GM18909 (cell line): Measurements from ENCODE around the gene ALG6.
"Not testable (repeated sequence)": the region's sequence is repeated elsewhere in the genome, so short reads cannot be mapped to it uniquely, and the experiment has no call there.

Experiments used
- ATAC-seq: cut with Tn5 transposase; IDR thresholded peaks from one replicate; pipeline ENCODE4 v1.9.1; 2021; ENCODE audit warnings: mild to moderate bottlenecking; ENCODE audit not compliant: unreplicated experiment, poor library complexity

Gene ALG6

DNA sequence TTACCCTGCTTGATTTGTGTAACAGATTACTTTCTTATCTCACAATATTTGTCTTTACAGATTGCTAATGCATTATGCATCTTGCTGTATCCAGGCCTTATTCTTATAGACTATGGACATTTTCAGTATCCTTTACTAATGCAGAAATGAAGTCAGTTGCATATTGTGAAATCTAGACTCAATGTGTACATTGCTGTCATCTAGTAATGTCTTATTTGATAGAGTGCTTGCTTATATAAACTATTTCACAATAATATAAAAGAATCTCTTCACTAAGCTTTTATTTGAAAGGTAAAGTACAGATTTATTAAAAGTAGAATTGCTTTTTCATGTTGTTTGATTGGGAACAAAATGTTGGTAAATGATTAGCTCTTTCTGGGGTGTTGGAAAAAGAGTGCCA lies 39.6 kb downstream of the ALG6 start:
- no peak for ATAC-seq

DNA sequence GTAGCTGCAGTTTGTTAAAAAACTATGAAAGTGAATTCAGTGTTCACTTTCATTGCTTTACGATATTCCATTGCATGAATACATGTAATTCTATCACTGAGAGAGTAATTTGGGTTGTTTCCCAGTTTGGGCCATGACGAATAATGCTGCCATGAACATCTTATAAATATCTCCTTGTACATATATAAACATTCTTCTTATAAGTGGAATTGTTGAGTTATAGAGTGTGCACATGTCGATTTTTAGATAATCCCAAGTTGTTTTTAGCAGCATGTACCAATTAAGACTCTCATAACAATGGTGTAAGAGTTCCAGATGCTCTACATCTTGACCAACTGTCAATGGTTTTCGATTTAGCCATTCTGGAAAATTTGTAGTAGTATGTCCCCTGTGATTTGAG lies 40.9 kb downstream of the ALG6 start:
- no peak for ATAC-seq

DNA sequence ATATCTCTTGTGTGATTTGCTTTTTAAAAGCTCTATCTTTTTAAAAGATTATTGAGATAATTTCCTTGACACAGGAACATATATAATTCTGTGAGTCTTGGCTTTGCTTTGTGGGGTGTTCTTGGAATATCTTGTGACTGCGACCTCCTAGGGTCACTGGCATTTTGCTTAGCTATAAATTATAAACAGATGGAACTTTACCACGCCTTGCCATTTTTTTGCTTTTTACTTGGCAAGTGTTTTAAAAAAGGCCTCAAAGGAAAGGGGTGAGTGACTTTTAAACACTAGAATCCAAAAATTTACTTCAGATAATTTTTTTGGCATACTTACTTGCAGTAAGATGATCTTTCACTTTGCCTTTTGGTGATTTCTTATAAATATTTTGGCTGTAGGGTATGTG lies 43.6 kb downstream of the ALG6 start:
- no peak for ATAC-seq

DNA sequence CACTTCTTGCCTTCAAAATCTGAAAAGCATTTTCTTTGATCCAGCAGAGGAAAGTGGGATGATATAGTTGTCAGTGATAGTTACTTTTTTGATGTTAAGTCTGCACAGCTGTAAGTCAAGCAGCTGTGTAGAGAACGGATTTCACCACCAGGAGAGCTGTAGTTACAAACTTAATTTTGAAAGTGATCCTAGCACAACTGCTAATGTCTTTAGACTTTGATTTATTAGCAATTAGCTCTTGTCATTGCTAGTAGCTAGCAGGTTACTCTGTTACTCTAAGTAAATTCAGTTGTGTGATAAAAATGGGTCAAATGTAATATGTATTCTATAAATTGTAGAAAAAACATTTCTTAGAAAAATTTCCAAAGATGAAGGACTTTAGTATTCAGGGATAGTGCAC lies 46.0 kb downstream of the ALG6 start:
- ATAC-seq: no peak

DNA sequence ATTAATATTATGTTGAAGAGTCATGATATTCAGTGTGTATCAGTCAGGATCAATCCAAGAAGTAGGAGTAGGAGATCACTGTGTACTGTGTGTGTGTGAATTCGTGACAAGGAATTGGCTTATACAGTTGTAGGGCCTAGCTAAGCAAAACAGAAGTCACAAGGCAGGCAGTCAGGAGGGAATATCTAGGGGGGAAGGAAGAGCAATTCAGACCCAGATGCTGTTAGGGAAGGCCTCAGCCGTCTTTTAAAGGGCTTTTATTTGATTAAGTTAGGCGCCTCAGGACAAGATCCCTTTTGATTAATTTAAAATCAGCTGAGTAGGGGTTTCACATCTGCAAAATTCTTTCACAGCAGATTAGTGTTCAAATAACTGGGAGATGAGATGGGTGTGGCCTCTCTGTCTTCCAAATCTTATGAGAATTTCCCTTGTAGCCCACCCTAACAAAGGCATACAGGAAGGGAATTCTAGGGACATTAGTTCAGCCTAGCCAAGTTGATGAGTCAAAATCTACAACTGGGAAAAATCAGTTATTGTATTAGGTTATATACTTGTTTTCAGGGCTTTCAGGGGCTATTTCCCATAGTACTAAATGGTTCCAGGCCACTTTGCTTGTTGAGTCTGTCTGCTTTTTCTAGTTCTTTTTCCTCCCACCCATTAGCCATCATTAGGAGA lies 47.4 kb downstream of the ALG6 start:
- no peak for ATAC-seq

DNA sequence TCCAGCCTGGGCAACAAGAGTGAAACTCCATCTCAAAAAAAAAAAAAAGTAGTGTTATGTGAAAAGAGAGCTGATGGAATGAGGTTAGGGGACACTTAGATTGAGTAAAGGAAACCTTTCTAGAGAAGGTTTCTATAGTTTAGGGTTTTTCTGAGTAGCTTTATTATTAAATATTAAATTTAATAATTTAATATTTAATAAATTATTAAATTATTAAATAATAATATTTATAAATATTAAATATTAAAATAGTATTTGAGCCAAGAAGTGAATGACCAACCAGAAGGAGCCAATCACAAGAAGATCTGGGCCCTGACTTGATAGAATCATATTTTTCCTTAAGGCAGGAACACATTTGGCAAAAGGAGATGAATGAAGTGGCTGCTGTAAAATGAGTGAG lies 50.7 kb downstream of the ALG6 start:
- no peak for ATAC-seq

DNA sequence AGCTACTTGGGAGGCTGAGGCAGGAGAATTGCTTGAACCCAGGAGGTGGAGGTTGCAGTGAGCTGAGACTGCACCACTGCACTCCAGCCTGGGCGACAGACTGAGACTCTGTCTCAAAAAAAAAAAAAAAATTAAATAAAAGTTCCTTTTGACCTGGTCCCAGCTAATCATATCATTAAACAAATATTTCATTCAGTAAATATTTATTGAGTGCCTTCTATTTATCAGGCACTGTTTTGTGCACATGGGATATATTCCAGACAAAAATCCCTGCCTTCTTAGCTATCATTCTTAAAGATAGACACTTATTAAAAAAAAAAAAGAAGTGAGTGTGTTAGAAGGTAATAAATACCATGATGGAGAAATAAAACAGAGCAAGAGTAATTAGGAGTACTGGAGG lies 53.3 kb downstream of the ALG6 start:
- ATAC-seq: not testable (repeated sequence)

DNA sequence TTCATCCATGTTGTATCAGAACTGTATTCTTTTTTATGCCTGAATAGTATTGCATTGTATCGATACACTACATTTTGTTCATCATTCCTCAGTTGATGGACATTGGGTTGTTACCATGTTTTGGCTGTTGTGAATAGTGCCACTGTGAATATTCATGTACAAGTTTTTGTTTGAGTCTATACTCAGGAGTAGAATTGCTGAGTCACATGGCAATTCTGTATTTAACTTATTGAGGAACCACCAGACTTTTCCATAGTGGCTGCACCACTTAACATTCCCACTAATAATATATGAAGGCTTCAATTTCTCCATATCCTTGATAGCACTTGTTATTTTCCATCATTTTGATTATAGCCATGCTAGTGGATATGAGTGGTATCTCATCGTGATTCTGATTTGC lies 56.2 kb downstream of the ALG6 start:
- no peak for ATAC-seq

DNA sequence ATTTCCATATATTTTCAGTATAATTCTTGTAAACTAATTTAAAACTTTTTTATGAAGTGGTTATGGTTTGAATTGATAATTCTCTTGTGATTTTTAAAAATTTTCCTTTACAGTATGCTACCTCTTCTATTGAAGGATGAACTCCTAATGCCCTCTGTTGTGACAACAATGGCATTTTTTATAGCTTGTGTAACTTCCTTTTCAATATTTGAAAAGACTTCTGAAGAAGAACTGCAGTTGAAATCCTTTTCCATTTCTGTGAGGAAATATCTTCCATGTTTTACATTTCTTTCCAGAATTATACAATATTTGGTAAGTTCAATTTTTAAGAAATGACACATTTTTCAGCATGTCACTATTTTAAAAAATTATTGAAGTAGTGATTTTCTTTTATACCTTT lies 61.4 kb downstream of the ALG6 start:
- ATAC-seq: no peak

DNA sequence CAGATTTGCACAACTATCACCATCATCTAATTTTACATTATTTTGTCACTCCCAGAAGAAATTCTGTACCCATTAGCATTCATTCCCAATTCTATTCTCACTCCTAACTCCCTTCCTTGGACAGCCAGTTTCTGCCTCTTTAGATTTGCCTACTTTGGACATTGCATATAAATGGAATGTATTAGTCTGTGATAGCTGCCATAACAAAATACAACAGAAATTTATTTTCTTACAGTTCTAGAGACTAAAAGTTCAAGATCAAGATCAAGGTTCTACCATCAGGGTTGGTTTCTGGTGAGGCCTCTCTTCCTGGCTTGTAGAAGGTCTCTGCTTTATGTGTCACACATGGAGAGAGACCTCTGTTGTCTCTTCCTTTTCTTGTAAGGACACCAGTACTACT lies 61.9 kb downstream of the ALG6 start:
- no peak for ATAC-seq

DNA sequence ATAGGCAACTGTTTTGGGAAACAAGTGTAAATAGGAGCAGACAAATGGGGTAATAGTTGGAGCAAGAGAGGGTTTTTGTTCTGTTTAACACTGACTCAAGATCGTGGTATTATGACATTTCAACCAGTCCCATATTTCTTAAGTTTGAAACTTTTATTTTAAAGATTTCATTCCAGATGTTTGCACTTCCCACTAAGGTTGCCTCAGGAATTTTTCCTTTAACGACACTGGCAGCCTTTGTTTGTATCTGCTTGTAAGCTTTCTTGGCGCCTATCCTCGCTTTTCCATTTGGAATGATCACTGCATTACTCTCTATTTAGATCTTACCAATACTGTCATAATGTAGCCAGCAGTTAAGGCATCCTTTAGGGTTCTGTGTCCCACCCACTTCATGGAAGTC lies 67.7 kb downstream of the ALG6 start:
- no peak for ATAC-seq

DNA sequence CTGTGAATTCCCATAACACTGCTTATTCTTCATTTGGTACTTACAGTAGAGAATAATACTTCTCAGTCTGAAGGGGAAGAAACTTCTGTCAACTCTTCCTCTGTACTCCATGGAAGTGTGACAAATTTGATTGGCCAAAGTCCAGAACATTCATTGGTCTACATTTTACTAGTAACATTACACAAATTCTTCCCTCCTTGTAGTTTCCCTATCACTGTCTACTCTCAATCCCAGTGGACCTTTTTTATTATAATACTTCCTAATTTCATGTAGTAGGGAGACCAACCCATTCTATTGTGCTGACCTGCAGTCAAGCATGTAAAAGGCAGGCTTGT lies 74.7 kb downstream of the ALG6 start:
- ATAC-seq: no peak

DNA sequence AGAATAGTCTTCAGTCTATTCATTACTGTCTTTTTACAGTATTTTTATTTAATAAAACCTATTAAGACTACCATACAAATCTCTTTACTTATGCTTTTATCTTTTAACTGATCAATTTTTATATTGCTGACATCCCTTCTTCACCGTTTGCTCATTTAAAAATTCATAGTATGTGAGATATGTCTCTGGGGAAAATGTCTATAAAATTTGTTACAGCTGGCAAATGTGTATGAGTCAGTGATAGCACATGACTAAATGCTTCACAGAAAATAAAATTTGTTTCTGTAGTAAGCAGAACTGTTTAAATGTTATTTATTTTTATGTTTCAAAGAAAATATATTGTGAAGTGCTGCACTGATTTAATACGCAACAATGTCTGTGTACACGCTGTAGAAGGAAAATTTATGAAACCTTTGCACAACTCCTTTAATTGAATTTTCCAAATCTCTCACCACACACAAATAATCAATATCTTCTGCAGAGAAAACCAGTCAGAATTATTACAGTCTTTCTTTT lies 81.4 kb downstream of the ALG6 start:
- no peak for ATAC-seq

DNA sequence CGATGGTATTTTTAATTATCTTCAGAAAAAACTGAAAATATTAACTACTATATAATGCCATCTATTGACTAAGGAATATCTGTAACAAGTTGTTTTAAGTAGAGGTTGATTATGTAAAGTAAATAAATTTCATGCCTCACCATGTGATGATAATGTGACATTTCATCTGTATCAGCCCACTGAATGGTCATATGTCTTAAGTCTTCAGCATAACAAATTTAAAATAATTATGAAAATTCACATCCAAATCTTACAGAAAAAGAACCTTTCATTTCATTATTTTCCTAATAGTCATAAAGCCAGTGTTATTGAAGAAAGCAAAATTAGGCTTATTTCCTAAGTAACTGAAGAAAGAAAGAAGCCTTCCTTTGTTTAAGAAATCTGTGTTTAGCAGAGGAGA lies 83.0 kb downstream of the ALG6 start:
- ATAC-seq: no peak

DNA sequence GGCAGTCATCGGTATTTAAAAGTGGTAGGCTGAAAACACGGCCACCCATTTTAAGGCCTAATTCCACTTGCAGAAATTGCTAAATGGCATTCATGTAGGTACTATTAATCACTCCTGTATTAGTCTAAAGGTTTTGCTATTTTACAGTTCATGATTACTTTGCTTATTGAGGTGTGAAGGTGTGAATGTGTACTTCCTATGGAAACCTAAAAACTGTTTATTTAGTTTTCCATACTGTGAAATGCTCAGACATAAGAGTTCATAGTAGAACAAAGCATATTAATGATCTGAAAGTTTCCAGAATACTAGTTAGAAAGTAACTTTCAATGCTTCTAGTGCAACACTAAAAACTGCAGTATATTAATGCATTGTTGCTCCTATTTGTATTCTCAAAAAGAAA lies 85.8 kb downstream of the ALG6 start:
- peak; percentile 54 for ATAC-seq

DNA sequence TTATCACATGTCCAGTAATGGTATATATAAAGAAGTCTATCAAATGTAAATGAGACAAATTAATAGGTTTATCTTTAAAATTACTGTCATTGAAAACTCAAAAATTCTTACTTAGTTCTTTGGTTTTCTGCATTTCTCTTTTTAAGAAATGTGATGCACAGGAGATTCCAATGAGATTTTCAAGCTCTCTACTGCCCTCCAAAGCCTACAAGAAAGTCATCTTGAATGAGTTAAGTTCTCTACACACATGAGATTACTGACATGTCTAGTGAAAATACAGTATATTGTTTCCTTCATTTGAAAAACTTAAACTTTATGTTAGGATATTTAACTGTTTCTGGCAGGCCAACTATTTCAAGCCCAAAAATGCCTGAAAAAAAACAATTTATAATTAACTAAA lies 86.8 kb downstream of the ALG6 start:
- no peak for ATAC-seq

DNA sequence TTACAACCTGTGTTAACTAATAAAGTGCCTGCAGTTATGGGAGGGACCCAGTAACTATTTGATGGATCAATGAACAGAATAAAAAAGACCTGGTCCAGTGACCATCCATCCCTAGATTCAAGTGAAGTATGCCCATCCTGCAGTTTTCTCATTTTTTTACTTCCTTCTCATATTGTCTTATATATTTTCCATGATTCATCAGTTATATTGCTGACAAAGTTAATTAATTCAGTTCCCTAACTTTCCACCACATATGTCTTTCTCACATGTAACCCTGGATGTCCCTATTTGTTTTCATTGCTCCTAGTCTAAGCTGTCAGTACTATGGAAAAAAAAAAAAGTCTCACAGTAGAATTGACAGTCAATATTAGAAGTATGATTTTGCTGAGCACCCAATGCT lies 91.3 kb downstream of the ALG6 start:
- ATAC-seq: no peak

DNA sequence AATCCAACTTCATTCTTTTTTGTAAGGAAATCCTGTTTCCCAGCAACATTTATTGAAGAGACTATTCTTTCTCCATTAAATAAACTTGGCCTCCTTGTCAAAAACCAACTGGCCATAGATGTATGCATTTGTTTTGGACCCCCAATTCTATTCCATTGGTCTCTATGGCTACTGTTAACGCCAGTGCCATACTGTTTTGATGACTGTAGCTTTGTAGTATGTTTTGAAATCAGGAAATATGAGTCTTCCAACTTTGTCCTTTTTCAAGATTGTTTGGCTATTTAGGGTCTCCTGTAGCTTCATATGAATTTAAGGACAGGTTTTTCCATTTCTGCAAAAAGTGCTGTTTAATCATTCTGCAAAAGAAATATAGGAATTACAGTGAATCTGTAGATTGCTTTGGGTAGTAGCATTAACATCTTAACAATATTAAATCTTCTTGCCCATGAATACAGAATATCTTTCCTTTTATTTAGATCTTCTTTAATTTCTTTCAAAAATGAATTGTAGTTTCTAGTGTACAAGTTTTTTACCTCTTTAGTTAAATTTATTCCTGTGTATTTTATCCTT lies 94.3 kb downstream of the ALG6 start:
- no peak for ATAC-seq

DNA sequence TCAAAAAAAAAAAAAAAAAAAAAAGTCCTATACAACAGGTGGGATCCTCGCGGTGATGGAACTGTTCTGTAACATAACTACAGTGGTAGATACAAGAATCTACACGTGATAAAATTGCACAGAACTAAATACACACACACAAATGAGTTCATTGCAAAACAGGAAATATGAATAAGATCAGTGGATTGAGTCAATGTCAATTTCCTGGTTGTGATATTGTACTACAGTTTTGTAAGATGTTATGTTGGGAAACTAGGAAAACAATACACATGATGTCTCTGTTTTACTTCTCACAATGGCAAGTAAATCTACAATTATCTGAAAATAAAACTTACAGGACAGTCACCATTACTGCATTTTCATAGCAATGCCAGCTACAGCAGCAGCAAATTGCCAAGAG lies 95.8 kb downstream of the ALG6 start:
- ATAC-seq: no peak

DNA sequence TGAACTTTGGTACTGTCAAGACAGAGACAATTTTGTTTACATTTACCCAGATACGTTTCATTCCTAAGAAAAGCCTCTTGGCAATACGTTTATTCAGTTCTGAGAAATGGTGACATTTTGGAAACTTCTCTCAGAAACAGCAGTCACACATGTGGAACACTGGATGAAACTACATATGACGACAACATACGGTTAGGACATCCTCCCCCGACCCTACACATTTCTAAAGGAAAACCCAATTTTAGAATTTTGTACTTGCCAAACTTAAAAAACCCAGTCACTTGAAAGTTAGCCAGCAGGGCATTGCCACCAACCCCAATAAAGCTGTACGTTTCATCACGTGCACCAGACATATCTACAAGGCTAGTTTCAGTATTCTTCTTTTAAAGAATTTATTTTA lies 98.8 kb downstream of the ALG6 start:
- ATAC-seq: no peak

DNA sequence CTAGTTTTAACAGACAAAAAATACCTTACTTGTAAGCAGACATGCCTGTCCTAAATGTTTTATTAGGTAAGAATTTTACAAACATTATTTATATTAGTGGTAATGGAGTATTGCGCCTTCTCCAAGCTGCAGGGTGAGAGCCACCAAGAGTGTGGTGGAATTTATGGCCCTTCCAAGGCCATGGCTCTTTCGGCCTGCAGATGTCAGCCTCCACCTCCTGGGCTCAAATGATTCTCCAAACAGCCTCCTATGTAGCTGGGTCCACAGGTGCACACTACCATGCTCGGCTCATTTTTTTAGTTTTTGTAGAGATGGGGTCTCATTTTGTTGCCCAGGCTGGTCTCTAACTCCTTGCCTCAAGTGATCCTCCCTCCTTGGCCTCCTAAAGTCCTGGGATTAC lies 99.3 kb downstream of the ALG6 start:
- ATAC-seq: no peak

DNA sequence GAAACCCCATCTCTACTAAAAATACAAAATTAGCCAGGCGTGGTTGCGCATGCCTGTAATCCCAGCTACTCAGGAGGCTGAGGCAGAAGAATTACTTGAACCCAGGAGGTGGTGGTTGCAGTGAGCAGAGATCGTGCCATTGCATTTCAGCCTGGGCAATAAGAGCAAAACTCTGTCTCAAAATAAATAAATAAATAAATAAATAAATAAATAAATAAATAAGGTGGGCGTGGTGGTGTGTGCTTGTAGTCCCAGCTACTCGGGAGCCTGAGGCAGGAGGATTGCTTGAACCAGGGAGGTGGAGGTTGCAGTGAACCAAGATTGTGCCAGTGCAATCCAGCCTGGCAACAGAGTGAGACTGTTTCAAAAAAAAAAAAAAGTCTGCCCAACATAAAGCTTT lies 101.3 kb downstream of the ALG6 start:
- ATAC-seq: not testable (repeated sequence)

DNA sequence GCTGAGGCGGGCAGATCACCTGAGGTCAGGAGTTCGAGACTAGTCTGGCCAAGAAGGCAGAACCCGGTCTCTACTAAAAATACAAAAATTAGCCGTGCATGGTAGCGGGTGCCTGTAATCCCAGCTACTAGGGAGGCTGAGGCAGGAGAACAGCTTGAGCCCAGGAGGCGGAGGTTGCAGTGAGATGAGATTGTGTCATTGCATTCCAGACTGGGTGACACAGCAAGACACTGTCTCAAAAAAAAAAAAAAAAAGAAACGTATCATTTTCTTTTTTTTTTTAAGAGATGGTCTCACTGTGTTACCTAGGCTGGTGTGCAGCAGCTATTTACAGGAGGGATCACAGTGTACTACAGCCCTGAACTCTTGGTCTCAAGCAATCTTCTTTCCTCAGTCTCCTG lies 108.3 kb downstream of the ALG6 start:
- no peak for ATAC-seq
